ENCODE data around the gene TPCN1. TPM values are rescaled to one million over a fixed set of nuclear protein-coding genes. Genes with fewer than 3 reads are reported as not detected.

The TPCN1 gene
- total and polyA plus RNA-seq, 2 of the 13 experiments (the other 11 are each of a cell fraction or from before 2014, with no cell fraction given), result 8.0 to 26.8 TPM

DNA sequence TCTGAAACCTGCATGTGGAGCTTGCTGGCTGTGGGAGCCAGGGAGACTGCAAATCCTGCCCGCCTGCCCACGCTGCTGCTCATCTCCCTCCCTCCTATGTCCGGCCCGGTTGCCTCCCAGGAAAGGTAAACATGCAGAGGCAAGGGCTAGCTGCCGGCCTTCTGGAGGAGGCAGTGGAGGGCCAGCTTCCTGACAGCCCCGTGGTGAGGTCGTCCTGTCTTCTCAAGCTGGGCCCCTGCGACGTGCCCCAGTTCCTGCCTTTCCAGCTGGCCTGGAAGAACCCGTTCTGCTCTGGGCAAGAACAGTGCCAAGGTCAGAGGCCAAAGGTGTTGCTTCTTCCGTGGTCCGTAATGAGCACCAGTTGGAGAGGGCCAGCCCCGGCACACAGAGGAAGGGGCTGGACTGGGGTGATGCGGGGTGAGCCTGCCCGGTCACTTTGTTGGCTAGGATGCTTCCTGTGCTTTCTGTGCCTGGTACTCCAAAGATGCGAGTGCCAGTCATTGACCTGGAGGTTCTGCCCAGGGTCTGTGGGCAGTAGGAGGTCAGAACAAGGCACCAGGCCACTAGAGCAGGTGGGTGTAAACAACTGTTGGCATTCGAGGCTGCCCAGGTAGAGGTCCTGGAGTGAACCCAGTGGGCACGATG, 25.3 kb downstream of the TPCN1 start (continued):
- no peak for TF ChIP-seq CCAR2 (optimal IDR thresholded peaks at IDR 0.05; ENCODE audit: low read depth, low read length)
- no peak for TF ChIP-seq ZNF839 (CRISPR knock-in tag; IDR thresholded peaks at IDR 0.05; ENCODE audit: borderline replicate concordance)
- no peak for TF ChIP-seq ZEB1 (IDR thresholded peaks at IDR 0.05; ENCODE audit: insufficient replicate concordance, low read depth)
- TF ChIP-seq ZNF205 (CRISPR knock-in tag; IDR thresholded peaks at IDR 0.05), result 0 out of 2 replicates have a peak, but pooled peaks have one; percentile 13
- TF ChIP-seq FOXJ3 (CRISPR knock-in tag; IDR thresholded peaks at IDR 0.05; ENCODE audit: borderline replicate concordance), result no peak
- no peak for TF ChIP-seq ZZZ3 (CRISPR knock-in tag; IDR thresholded peaks at IDR 0.05; ENCODE audit: borderline replicate concordance)

DNA sequence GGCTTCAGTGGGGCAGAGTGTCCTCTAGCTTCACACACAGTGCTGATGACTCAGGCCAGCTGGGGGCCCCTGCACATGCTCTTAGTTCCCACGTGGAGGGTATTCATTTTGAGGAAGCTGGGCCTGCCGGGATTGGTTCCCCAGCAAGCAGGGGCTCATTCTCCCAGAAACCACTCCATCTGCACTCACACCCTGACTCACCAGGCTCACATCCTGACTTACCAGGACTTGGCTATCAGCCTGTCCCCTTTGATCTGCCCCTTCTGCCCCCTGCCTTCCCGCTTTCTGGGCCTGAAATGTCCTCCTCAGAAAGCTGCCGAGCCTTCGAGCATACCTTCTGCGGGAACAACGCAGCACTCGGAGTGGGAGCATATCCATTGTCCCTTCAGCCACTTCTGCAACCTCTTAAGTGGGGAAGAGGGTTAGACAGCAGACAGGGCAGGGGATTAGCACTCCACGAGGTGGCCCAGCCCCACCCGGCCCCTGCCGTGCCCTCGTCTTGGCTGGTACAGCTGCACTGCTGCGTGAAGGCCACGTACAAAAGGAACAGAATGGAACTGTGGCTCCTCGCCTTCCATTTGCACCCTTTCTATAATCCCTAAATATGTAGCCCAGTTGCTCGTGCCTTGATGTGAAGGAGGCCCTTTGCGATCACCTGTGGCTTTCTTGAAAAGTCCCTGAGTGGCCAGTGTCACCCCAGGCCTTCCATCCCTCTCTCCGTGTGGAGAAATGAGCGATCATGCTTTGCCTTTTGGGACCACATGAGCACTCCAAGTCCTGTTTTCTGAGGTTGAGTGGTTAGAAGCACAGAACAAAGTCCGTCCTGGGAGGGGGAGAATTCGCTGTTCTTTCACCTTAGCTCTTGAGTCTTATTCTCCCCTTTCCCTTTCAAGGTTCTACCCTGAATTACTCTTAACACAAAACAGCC, 26.1 kb downstream of the TPCN1 start:
- Histone ChIP-seq H3K9me3 (ENCODE audit: low read length) (no peaks in the 10 kb centered on the region), H3K27ac (ENCODE audit: extremely low read length, insufficient read depth, low read length) (no peak overlapping the region), H3K79me2 (ENCODE audit: insufficient read depth, low read length) (no peaks in the 10 kb centered on the region), H3K36me3 (replicated peaks in 1 of 2; ENCODE audit: control insufficient read depth in 1 of 2, insufficient read depth in 2 of 2, low read length in 2 of 2) (peaks cover 0 to 3% of the 10 kb centered on the region in 2 experiments; a peak in 2 of 5 replicates), H3K27me3 (ENCODE audit: control insufficient read depth in 1 of 2, insufficient read depth in 2 of 2, low read length in 2 of 2) (no peaks in the 10 kb centered on the region), H4K20me1 (ENCODE audit: insufficient read depth, low read length) (no peaks in the 10 kb centered on the region), H3K4me2 (ENCODE audit: low read depth, low read length) (no peak overlapping the region), H3K9ac (ENCODE audit: insufficient read depth, low read depth, low read length) (no peak overlapping the region), H3K4me1 (ENCODE audit: insufficient read depth, low read length) (peaks cover 34% of the 10 kb centered on the region), H2AFZ (ENCODE audit: low read length) (no peak overlapping the region), H3K4me3 (replicated peaks in 1 of 3; ENCODE audit: insufficient read depth in 1 of 3, low read depth in 2 of 3, low read length in 3 of 3) (no peak overlapping the region)
- DNase-seq (ENCODE audit: low spot score) (no peak), ATAC-seq (no peak), FAIRE-seq (no peak)
- BruUV-seq (replicated peaks), result no TSS peak
- WGBS (ENCODE audit: low lambda C conversion rate), result 93% methylated on average over 19 of the region's 21 CpGs
- TF ChIP-seq RBM39 (IDR thresholded peaks at IDR 0.05; ENCODE audit: low read depth, low read length, poor library complexity, severe bottlenecking) (no peak), ZBTB21 (CRISPR knock-in tag; IDR thresholded peaks at IDR 0.05) (no peak), MTA3 (CRISPR knock-in tag; IDR thresholded peaks at IDR 0.05) (no peak), MYNN (CRISPR knock-in tag; IDR thresholded peaks at IDR 0.05; ENCODE audit: low read depth) (no peak), NRL (CRISPR knock-in tag; IDR thresholded peaks at IDR 0.05; ENCODE audit: borderline replicate concordance) (no peak), IRF9 (CRISPR knock-in tag; IDR thresholded peaks at IDR 0.05; ENCODE audit: borderline replicate concordance) (no peak), ZNF563 (CRISPR knock-in tag; IDR thresholded peaks at IDR 0.05) (no peak), GTF3A (CRISPR knock-in tag; conservative IDR thresholded peaks at IDR 0.05) (no peak), TMF1 (CRISPR knock-in tag; IDR thresholded peaks at IDR 0.05; ENCODE audit: low read depth) (no peak), ZGPAT (CRISPR knock-in tag; IDR thresholded peaks at IDR 0.05) (no peak), ZNF510 (CRISPR knock-in tag; IDR thresholded peaks at IDR 0.05; ENCODE audit: low read depth) (no peak)
- ChIA-PET POLR2A (interaction anchor here (1.1 to 2.7 kb wide), 6 partner anchors 12 to 61 kb away, joined by 3 to 28 read pairs (median 4); partner anchors contain the start of gene TPCN1), CTCF (ENCODE audit: low intra/inter-chr PET ratio, low total read pairs) (no interaction called here)
- in situ Hi-C loops (cut with HindIII; ENCODE audit: extremely low pct_ligation_motif_present, low pct_unique_long_range_greater_than_20kb), result no loop called here
- intact Hi-C loops (cut with micrococcal nuclease; ENCODE audit: unreplicated experiment), result no loop called here
